Measurements from ENCODE around the gene OTULINL.
A peak's percentile ranks its signal among the peaks of the same experiment; 100 is the strongest.

OTULINL gene

DNA sequence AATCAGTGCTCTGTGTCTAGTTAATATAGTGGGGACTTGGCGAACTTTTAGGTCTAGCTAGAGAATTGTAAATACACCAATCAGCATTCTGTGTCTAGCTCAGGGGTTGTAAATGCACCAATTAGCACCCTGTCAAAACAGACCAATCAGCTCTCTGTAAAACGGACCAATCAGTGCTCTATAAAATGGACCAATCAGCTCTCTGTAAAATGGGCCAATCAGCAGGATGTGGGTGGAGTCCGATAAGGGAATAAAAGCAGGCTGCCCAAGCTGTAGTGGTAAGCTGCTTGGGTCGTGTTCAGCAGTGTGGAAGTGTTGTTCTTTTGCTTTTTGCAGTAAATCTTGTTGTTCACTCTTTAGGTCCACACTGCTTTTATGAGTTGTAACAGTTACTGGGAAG, 3.6 kb upstream of the OTULINL start:
- TF ChIP-seq TAF1 (IDR thresholded peaks at IDR 0.05; ENCODE audit: borderline replicate concordance, low read depth, low read length): no peak
- no peak for TF ChIP-seq POLR2A (IDR thresholded peaks at IDR 0.05; ENCODE audit: low read depth, low read length)
- no peak for TF ChIP-seq POLR2AphosphoS5 (IDR thresholded peaks at IDR 0.05; ENCODE audit: low read depth, low read length)
- FAIRE-seq: no peak
- DNase-seq (ENCODE audit: insufficient read length): no peak

DNA sequence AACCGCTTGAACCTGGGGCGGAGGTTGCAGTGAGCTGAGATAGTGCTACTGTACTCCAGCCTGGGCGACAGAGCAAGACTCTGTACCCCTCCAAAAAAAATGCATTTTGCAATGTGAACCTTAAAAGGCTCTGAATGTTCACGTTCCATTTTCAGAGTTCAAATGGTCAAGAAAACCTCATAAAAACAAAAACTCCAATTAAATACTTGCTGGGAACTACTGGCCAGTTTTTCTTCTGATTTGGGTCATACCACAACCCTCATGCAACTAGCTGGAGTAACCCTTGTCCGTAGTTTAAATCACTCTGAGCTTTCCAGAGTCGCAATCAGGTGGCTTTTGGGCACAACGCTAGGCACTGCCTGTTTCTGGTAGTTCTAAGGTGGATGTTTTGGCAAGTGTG, 2.3 kb upstream of the OTULINL start:
- no peak for TF ChIP-seq TAF1 (IDR thresholded peaks at IDR 0.05; ENCODE audit: borderline replicate concordance, low read depth, low read length)
- DNase-seq (ENCODE audit: insufficient read length) (no peak), FAIRE-seq (no peak)

DNA sequence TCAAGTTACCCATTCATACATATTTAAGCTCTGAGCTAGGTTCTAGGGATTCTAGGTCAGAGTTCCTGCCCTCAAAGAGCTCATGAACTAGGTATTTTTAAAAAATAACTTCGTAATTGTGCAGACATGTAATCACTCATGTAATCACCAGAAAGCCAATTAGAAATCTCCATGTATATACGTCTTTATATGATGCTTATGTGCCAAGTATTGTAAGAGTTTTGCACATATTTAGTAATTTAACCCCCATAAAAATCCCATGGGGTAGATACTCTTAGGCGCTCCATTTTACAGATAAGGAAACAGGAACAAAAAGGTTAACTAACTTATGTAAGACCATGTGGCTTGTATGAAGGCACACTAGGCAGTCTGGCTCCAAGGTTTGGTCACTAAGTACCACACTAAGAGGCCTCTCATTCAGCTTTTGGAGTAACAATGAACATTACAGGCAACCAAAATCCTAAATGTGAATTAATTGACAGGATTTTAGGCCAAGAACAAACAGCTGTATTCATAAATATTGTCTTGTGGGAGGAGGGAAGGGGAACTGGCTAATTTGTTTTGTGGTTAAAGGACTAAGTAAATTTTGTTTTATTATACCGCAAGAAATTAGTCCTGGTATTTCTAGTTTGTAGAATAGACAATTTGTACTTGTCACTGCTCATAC, 1.7 kb upstream of the OTULINL start:
- no peak for TF ChIP-seq POLR2A (IDR thresholded peaks at IDR 0.05; ENCODE audit: low read depth, low read length)
- no peak for TF ChIP-seq TAF1 (IDR thresholded peaks at IDR 0.05; ENCODE audit: borderline replicate concordance, low read depth, low read length)
- TF ChIP-seq POLR2AphosphoS5 (IDR thresholded peaks at IDR 0.05; ENCODE audit: low read depth, low read length): no peak
- FAIRE-seq (no peak), DNase-seq (ENCODE audit: insufficient read length) (no peak)

DNA sequence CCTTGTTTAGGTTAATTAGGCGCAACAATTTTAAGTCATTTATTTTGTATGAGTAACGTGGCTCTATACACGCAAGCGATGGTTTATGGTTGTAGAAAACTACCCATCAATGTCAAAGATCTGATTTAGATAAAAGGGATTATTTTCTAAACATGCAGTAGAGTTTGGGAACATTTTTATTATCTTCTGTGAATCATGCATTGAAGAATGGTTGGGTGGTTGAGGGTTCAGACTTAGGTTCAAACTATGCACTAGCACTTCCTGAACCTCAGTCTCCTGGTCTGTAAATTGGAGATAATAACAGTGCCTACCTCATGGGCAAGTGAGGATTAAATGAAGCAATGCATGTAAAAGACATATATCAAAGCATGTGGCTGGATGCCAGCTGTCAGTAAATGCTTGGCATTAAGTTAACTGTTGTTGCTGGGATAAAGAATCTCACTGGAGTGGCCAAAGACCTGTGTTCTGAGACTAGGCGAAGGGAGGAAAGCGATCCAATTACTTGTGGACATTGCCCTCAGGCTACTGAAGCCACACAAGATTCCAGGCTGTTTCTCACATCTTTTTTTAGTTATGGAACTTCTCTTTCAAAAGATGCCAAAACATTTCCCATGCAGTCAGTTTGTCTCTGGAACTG, 1.1 kb upstream of the OTULINL start:
- no peak for FAIRE-seq
- no peak for DNase-seq (ENCODE audit: insufficient read length)
- TF ChIP-seq POLR2A (IDR thresholded peaks at IDR 0.05; ENCODE audit: low read depth, low read length): no peak

DNA sequence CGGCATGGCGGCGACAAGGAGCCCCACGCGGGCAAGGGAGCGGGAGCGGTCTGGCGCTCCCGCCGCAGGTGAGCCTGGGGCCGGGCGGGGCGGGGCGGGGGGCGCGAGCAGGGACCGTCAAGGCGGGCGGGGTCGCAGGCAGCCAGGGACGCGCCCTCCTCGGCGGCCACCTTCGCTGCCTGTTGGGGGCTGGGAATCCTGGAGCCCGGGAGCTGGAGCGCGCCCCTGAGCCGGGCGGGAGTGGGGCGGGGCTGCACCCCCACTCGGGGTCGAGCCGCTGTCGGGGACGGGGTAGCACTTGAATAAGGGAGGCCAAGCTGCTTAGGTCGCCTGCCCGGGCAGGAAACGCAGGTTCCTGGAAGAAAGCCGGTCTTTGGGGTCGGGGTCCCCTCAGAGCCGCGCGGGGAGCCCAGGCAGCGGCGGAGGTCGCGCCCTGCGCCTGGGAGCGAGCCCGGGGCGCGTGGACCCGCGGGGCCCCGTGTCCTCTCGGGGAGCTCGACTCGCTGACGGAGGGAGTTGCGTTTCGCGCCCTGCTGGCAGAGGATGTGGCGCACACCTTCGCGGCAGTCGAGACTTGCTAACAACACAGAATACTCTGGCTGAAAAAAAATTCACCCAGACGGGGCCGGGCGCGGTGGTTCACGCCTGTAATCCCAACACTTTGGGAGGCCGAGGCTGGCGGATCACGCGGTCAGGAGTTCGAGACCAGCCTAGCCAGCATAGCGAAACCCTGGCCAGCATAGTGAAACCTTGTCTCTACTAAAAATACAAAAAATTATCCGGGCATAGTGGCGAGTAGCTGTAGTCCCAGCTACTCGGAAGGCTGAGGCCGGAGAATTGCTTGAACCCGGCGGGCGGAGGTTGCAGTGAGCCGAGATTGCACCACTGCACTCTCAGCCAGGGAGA, 552 bp downstream of the OTULINL start:
- TF ChIP-seq POLR2AphosphoS5 (IDR thresholded peaks at IDR 0.05; ENCODE audit: low read depth, low read length): no peak
- TF ChIP-seq TAF1 (IDR thresholded peaks at IDR 0.05; ENCODE audit: borderline replicate concordance, low read depth, low read length): no peak
- no peak for TF ChIP-seq POLR2A (IDR thresholded peaks at IDR 0.05; ENCODE audit: low read depth, low read length)
- DNase-seq (ENCODE audit: insufficient read length) (peak; percentile 33), FAIRE-seq (peak; percentile 81)

DNA sequence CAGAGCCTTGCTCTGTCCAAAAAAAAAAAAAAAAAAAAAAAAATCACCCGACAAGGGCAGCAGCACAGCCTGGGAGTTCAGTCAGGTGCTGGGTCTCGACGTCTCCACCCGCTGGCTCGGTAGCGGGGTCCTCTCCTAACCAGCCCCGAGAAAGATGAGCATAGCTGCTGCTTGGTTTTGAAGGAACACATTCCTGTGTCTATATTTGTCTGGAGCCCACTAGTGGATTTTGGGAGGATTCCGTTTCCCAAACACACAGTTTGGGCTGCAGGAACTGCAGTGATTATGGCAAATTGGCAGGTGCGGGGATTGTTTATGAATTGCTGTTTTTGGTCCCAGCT, 1.2 kb downstream of the OTULINL start:
- no peak for DNase-seq (ENCODE audit: insufficient read length)
- FAIRE-seq: no peak
- TF ChIP-seq POLR2A (IDR thresholded peaks at IDR 0.05; ENCODE audit: low read depth, low read length): no peak
- no peak for TF ChIP-seq POLR2AphosphoS5 (IDR thresholded peaks at IDR 0.05; ENCODE audit: low read depth, low read length)
- TF ChIP-seq TAF1 (IDR thresholded peaks at IDR 0.05; ENCODE audit: borderline replicate concordance, low read depth, low read length): no peak

DNA sequence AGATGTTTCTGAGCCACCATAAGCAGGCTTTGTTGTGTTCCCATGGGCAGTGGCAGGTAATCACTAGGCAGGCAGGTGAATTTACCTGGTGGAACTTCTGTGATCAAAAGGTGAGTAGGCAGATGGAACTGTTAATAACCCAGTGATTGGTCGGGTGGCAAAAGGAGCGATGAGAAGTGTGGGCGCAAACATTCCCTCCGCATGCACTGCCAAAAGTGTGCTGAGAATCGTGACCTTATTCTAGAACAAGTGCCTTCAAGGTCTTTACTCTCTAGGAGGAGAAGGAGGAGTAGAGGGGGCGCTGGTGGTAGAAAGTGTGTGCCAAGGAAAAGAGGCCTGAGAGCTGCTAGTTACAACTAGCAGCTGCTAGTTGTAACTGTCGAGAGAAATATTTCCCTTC, 3.3 kb downstream of the OTULINL start:
- no peak for FAIRE-seq
- no peak for TF ChIP-seq TAF1 (IDR thresholded peaks at IDR 0.05; ENCODE audit: borderline replicate concordance, low read depth, low read length)
- no peak for TF ChIP-seq POLR2AphosphoS5 (IDR thresholded peaks at IDR 0.05; ENCODE audit: low read depth, low read length)
- TF ChIP-seq POLR2A (IDR thresholded peaks at IDR 0.05; ENCODE audit: low read depth, low read length): no peak
- DNase-seq (ENCODE audit: insufficient read length): no peak

DNA sequence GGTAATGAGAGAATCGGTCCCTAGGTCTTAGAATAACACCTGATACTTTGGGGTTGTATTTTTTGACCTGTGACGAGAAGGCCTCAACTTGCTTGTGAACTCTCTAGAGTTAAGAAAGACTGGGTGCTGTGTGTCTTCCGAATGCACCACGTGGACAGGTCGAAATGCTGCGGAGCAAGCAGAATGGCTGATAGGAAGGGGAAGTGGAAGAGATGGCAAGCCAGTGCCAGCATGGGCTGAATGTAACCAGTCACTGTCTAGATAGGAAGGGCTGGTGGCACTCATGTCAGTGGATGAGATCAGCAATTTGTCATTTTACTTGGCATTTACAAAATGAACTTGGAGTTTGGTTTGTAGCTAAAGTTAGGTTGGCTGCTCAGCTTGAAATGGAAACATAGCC, 5.6 kb downstream of the OTULINL start:
- FAIRE-seq (no peak), DNase-seq (ENCODE audit: insufficient read length) (no peak)
- TF ChIP-seq POLR2AphosphoS5 (IDR thresholded peaks at IDR 0.05; ENCODE audit: low read depth, low read length) (no peak), POLR2A (IDR thresholded peaks at IDR 0.05; ENCODE audit: low read depth, low read length) (no peak), TAF1 (IDR thresholded peaks at IDR 0.05; ENCODE audit: borderline replicate concordance, low read depth, low read length) (no peak)

DNA sequence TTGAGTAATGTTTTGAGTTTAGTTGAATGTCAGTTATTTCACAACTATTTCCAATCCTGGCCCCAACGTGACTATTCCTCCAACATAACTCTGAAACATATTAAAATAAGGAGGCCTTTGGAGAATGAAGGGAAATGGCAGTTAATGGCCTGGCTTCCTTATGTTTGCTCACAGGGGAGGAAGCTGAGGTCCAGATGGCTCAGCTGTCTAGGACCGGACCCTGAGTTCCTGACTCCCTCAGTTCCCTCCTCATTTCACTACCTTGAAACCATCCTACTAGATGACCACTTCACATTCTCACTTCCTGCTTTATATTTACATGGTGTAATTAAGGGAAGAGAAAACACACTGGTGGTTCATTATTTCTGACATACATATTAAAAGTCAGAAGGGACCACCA, 6.6 kb downstream of the OTULINL start:
- no peak for DNase-seq (ENCODE audit: insufficient read length)
- no peak for FAIRE-seq
- TF ChIP-seq TAF1 (IDR thresholded peaks at IDR 0.05; ENCODE audit: borderline replicate concordance, low read depth, low read length): no peak
- no peak for TF ChIP-seq POLR2AphosphoS5 (IDR thresholded peaks at IDR 0.05; ENCODE audit: low read depth, low read length)
- no peak for TF ChIP-seq POLR2A (IDR thresholded peaks at IDR 0.05; ENCODE audit: low read depth, low read length)

DNA sequence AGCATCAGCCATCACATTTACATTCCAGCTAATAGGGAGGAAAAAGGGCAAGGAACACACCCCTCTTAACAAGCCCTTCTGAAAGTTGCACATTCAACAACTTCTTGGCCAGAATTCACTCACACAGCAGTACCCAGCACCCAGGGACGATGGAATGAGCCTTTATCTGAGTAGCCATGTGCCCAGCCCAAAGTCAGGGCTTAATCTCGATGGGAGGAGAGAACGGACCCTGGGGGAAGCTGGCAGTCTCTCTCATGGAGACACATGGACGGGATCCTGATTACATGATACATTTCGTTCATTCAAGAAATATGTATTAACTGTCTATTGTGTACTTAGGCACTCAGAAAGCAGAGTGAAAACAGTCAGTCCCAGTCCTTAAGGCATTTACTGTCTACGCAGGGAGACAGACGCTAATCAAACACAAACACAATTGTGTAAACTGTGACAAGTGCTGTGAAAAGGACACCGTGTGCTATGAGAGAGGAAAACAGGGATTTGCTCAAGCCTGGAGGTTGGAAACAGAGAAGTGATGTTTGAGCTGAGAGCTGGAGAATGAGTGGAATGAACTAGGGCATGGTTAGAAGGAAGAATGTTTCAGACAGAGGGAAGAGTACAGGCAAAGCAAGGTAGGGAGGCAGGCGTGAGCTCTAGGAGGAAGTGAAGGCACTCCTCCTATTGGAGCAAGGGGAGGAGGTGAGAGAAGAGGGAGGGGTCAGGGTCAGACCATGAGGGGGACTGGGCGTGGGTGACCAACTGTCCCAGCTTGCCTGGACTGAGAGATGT, 7.4 kb downstream of the OTULINL start:
- no peak for TF ChIP-seq POLR2A (IDR thresholded peaks at IDR 0.05; ENCODE audit: low read depth, low read length)
- no peak for TF ChIP-seq TAF1 (IDR thresholded peaks at IDR 0.05; ENCODE audit: borderline replicate concordance, low read depth, low read length)
- no peak for TF ChIP-seq POLR2AphosphoS5 (IDR thresholded peaks at IDR 0.05; ENCODE audit: low read depth, low read length)
- DNase-seq (ENCODE audit: insufficient read length): no peak
- FAIRE-seq: no peak

DNA sequence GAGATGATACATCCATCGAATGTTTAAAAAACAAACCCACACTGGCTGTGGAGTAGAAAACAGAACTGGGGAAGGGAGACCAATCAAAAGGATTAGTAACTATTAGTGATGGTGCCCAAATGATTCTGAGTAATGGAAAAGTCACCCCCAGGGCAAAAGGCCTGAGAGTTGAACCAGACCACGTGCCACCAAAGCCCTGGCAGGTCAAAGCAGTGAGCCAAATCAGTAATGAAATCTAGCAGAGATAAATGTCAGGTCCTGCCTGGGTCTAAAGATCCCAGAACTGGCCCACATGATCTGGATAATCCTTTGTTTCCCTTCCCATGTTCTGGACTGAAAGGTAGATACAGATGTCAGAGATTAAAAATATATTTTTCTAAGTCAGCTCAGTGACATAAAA, 9.4 kb downstream of the OTULINL start:
- FAIRE-seq: no peak
- DNase-seq (ENCODE audit: insufficient read length): no peak
- TF ChIP-seq TAF1 (IDR thresholded peaks at IDR 0.05; ENCODE audit: borderline replicate concordance, low read depth, low read length) (no peak), POLR2AphosphoS5 (IDR thresholded peaks at IDR 0.05; ENCODE audit: low read depth, low read length) (no peak), POLR2A (IDR thresholded peaks at IDR 0.05; ENCODE audit: low read depth, low read length) (no peak)

All from GM12892 (cell line).